OCI-M2 (cell line): ENCODE results near the gene TMEM132D.
"Not testable (repeated sequence)": the region's sequence is repeated elsewhere in the genome, so short reads cannot be mapped to it uniquely, and the experiment has no call there.

ENCODE experiments used
- DNase-seq: peaks from one replicate; lab custom pipeline; 2025; ENCODE audit not compliant: unreplicated experiment; lab: John Stamatoyannopoulos, UW

TMEM132D gene

GRCh38 chr12:129903956-129904829 is at the start of gene TMEM132D:
Gene TMEM132D, minus strand, starts transcription at chr12:129904025.
- DNase-seq = no peak

GRCh38 chr12:129949651-129950050 is 45.8 kb upstream of the TMEM132D start:
- DNase-seq = no peak

- DNase-seq = no peak
Observed at GRCh38 chr12:129941618-129942017, 37.8 kb upstream of the TMEM132D start.

- DNase-seq = no peak
Observed at GRCh38 chr12:129938089-129938488, 34.3 kb upstream of the TMEM132D start.

- DNase-seq = no peak
Observed at GRCh38 chr12:129937426-129937825, 33.6 kb upstream of the TMEM132D start.

GRCh38 chr12:129928643-129929042 is 24.8 kb upstream of the TMEM132D start:
- DNase-seq = no peak

GRCh38 chr12:129927316-129927900 is 23.6 kb upstream of the TMEM132D start:
- no peak for DNase-seq

- DNase-seq = no peak
Observed at GRCh38 chr12:129911428-129912049, 7.7 kb upstream of the TMEM132D start.

- no peak for DNase-seq
Observed at GRCh38 chr12:129909051-129910020, 5.5 kb upstream of the TMEM132D start.

- DNase-seq = no peak
Observed at GRCh38 chr12:129903092-129903945, 506 bp downstream of the TMEM132D start.

GRCh38 chr12:129902371-129903091 is 1.3 kb downstream of the TMEM132D start:
- no peak for DNase-seq

- no peak for DNase-seq
Observed at GRCh38 chr12:129901254-129901653, 2.6 kb downstream of the TMEM132D start.

- no peak for DNase-seq
Observed at GRCh38 chr12:129900306-129900705, 3.5 kb downstream of the TMEM132D start.

GRCh38 chr12:129899045-129899444 is 4.8 kb downstream of the TMEM132D start:
- DNase-seq = not testable (repeated sequence)

GRCh38 chr12:129893691-129894090 is 10.1 kb downstream of the TMEM132D start:
- DNase-seq = no peak

- DNase-seq = no peak
Observed at GRCh38 chr12:129887101-129887500, 16.7 kb downstream of the TMEM132D start.

- no peak for DNase-seq
Observed at GRCh38 chr12:129886541-129886940, 17.3 kb downstream of the TMEM132D start.

- no peak for DNase-seq
Observed at GRCh38 chr12:129885287-129885686, 18.5 kb downstream of the TMEM132D start.

GRCh38 chr12:129877411-129877810 is 26.4 kb downstream of the TMEM132D start:
- no peak for DNase-seq
